Right lung (tissue), 5 donors: ENCODE measurements around the gene PRDM2. TPM values are rescaled to one million over a fixed set of nuclear protein-coding genes. Genes with fewer than 3 reads are reported as not detected.

Experiments
- DNase-seq, 2 donors: peaks; one replicate each; pipeline ENCODE4 v3.0.0-alpha.2; 2013
- polyA plus RNA-seq, 5 donors: library from polyadenylated mRNA; unstranded; fragments of 120-200 nt; gene quantifications; one replicate each; pipeline versions ENCODE4 v1.2.1 to v1.2.3, GENCODE V29; 2013; ENCODE audit warnings: inconsistent platforms in 1 of 5, low replicate concordance in 1 of 5; ENCODE audit not compliant: insufficient read length in 5 of 5, insufficient read depth in 1 of 5

PRDM2 gene
- polyA plus RNA-seq, 5 donors: 40.5 to 47.9 (median 42.6) TPM

DNA sequence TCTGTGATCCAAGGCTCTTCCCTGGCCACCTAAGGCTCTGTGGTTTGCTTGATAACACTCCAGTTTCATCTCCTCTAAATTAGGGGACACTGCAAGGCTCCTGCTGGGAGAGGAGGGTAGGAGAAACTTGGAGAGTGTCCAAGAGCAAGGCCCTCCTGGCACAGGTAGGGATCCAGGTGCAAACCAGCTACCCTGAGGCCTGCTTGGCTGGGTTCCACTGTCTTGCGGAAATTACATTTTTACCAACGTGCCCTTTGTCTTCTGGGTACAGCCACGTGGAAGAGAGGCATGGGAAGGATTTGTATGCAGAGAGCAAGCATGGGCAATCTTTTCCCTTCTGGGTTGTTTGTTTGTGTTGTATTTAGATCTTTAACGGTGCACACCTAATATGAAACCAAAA lies 132.5 kb downstream of the PRDM2 start:
- DNase-seq: no peak

DNA sequence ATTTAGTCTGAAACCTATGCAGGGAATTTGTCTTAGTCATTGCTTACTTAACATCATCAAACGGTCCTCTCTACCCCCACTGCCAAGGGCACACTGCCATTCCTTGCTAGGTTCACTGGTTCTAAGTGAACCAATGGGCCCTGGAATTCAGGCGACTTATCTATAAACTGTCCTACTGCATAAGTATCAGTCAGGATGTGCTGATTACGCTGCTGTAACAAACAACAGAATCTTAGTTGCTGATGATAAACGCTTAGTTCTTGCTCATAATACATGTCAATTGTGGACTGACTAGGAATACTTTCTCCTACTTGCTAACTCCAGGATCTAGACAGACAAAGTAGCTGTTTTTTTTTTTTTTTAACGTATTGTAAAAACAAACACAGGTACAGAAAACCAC lies 136.1 kb downstream of the PRDM2 start:
- DNase-seq: no peak

DNA sequence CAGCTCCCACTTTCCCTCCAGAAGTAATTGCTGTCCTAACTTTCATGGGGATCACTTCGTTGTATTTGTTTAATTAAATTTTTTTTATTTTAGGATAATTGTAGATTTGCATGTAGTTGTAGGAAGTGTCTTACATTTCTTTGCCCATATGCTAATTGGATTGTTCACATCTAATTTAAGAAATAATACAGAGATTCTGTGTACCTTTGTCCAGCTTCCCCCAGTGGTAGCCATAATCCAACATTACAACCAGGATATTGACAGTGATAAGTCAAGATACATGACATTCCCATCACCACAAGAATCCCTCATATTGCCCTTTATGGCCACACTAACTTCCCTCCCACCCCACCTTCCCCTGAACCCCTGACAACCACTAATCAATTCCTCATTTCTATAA lies 136.6 kb downstream of the PRDM2 start:
- no peak for DNase-seq

DNA sequence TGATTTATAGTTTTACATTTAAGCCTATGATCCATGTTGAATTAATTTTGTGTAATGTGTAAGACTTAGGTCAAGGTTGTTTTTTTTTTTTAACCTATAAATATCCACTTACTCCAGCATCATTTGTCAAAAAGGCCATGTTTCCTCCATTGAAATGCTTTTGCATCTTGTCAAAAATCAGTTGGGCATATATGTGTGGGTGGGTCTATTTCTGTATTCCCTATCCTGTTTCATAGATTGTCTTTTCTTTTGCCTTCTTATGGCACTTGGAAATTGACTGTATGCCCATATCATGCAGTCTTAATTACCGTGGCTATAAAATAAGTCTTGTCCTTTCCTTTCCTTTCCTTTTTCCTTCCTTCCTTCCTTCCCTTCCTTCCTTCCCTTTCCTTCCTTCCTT lies 138.2 kb downstream of the PRDM2 start:
- DNase-seq: no peak

DNA sequence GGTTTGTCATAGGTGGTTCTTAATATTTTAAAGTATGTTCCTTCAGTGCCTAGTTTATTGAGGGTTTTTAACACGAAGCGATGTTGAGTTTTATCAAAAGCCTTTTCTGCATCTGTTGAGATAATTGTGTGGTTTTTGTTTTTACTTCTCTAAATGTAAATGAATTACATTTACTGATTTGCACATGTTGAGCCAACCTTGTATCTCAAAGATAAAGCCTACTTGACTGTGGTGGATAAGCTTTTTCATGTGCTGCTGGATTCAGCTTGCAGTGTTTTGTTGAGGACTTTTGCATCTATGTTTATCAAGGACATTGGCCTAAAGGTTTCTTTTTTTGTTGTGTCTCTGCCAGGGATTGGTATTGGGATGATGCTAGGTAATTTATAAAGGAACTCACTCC lies 142.5 kb downstream of the PRDM2 start:
- no peak for DNase-seq

DNA sequence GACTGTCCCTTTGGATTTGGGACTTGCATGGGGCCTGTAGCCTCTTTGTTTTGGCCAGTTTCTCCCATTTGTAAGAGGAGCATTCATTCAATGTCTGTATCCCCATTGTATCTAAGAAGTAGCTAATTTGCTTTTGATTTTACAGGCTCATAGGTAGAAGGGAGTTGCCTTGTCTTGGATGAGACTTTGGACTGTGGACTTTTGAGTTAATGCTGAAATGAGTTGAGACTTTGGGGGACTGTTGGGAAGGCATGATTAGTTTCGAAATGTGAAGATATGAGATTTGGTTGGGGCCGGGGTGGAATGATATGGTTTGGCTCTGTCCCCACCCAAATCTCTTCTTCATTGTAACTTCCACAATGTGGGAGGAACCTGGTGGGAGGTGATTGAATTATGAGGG lies 151.7 kb downstream of the PRDM2 start:
- DNase-seq: no peak

DNA sequence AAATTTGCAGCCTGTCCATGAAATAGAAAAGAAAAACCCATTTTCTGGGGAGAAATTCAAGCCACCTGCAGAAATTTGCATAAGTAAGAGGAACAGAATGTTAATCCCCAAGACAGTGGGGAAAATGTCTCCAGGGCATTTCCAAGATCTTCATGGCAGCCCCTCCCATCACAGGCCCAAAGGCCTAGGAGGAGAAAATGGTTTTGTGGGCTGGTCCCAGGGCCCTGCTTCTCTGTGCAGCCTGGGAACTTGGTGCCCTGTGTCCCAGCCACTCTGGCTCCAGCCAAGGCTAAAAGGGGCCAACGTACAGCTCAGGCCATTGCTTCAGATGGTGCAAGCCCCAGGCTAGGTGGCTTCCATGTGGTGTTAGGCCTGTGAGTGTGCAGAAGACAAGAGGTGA lies 155.6 kb downstream of the PRDM2 start:
- DNase-seq: no peak

DNA sequence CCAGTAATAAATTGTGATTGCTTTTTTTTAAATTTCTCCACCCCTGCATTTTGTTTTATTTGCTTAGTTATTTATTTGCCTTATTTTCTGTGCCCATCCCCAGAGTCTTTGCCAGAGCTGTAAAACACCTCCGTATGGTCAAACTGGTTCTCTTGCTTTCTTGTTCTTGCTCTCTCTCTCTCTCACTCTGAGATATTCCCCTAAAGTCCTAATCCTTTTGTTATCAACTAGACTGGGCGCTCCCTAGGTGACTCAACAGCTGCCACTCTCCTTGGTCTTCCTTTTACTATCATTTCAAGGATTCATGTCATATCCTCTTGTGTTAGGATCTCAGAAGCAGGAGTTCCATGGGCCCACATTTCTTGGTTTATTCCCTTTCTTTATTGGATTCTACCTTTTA lies 160.0 kb downstream of the PRDM2 start:
- no peak for DNase-seq

DNA sequence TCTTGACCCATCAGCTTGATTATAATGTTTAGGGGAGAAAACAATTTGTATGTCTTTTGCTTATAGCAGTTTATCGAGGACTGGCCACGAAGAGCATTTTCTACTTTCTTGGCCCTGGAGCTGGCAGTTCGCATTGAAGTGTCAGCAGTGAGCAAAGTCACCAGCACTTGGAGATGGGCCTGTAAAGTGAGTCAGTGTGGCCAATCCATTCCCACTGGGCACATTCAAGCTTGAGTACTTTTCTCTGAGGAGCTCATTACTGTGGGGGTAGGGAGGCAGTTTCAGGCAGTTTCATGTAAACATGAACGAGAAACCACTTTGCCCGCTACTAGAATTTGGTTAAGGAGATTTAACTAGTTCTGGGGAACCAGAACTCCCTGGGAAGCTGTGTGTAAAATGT lies 164.8 kb downstream of the PRDM2 start:
- DNase-seq: no peak

DNA sequence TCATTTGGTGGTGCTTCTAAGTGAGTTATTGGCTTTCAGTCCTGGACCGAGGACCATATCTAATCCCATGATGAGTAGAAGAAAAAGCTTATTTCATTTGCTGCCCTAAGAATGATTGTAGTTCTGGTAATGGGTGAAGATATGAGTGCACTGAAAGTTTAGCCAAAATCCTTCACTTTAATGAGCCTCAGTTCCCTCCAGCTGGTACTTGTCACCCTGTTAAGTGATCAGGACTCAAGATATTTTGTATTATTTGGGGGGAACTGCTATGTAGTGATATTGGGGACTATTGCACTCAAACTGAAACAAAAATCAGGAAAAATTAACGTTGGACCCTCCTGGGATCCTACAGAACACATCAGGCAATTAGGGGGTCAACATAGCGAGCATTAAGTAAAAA lies 165.9 kb downstream of the PRDM2 start:
- DNase-seq: no peak

DNA sequence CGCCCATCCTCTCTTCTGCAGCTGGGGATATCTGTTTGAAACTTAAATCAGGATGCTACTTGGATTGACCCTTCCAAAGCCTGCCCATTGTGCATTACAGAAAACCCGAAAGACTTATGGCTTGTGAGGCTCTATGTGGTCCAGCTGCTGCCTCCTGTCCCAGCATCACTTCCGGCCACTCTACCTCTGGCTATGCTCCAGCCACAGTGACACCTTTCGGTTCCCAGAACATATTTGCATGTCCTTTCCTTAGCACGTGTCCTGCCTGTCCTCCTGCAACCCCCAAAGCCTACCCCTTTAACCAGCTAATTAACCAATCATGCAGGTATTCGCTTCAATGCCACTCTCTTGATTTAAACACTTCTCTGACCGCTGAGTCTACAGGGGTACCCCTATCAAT lies 167.6 kb downstream of the PRDM2 start:
- DNase-seq: no peak

DNA sequence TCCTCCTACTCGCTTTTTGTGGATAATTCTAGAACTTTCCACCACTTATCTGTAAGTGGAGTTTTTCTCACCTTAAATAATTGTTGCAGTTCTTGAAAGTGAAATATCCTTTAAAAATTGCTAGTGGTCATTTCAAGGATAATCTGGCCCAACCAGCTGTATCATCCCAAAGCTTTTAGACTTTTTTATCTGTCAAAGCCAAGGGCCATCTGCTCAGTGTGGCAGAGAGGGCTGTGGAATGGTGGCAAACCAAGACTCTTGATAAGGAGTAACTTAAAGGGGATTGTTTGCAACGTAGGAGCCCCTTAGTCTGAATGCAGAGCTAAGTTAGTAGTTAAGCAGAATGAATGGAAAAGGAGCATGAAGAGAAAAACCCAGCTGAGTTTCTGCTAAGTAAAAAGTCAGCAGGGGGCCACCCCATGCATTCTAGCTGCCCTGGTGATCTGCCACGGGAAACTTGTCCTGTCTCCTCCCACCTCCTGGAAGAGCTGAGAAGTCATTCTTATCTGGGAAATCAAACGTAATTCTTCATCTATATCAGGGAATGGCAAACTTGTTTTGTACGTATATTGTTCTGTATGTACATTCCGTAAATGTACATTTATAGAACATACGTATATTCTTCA lies 169.3 kb downstream of the PRDM2 start:
- no peak for DNase-seq

DNA sequence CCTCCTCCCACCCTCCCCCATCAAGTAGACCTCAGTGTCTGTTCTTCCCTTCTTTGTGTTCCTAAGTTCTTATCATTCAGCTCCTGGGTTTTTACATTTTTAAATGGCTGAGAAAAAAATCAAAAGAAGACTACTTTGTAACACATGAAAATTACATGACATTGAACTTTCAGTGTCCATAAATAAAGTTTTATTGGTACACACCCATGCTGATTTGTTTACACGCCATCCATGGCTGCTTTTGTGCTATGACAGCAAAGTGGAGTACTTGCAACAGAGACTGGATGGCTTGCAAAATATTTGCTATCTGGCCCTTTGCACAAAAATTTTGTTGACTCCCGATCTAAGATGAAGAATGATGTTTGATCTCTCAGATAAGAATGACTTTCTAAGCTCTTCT lies 171.4 kb downstream of the PRDM2 start:
- DNase-seq: no peak

DNA sequence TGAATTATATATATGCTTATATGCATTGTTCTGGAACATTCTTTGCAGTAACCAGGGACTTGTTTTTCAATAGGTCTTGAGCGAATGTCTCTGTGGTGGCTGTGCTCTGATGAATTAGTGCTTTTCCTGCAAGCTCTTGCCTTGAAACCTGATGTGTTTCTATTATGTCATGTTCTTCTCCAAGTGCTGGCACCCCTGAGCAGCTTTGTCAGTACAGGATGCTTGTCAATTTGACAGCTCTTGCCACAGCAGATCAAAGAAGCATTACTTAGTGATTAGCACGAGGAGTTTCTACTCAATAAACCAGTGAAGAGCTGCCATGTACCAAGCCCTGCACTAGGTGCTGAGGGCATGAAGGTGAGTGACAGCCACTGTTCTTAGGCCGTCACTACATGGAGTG lies 171.9 kb downstream of the PRDM2 start:
- DNase-seq: no peak

DNA sequence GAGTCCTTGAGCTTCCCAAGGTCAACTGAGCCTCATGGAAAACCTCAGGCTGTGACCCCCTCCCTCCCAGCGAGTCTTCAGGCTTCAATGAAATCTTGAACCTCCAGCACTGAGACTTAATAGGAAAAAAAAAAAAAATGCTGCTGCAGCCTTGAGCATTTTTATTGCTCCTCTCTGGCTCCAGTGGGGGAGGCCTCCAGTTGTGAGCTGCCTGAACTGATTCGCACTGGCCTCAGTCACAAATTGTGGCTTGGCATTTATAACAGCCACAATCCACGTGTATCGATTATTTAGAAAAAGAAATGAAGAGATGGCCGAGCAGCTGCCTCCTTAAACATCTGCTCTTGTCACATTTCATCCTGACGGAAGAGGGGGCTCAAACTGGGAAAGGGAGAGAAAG lies 173.0 kb downstream of the PRDM2 start:
- DNase-seq: no peak

Other genes starting within 250 kb of the PRDM2 start
- 1 to 10 TPM in 1 of 5 donors, not detected in 4; 1.5 TPM for gene LRRC38, start 186.2 kb upstream of the PRDM2 start, polyA plus RNA-seq
- gene PDPN, start 116.4 kb upstream of the PRDM2 start, polyA plus RNA-seq: 10 to 100 TPM; 43.5 to 53.2 (median 49.5) TPM